Kidney epithelial cell (primary cell): Measurements from ENCODE around the gene ADAP1. TPM values are rescaled to one million over a fixed set of nuclear protein-coding genes. Genes with fewer than 3 reads are reported as not detected.

Experiments
- DNase-seq: peaks from one replicate; pipeline ENCODE4 v3.0.0-alpha.2; 2010; ENCODE audit warnings: low read depth
- H3K27me3 ChIP-seq: 2 replicates; pipeline ENCODE4 v1.6.0; 2011; ENCODE audit warnings: low read length; ENCODE audit not compliant: control insufficient read depth, insufficient read depth
- H3K36me3 ChIP-seq: 2 replicates; pipeline ENCODE4 v1.5.1; 2011; ENCODE audit warnings: low read length; ENCODE audit not compliant: control insufficient read depth, insufficient read depth
- H3K4me3 ChIP-seq: 2 replicates; pipeline ENCODE4 v1.5.1; 2011; ENCODE audit warnings: low read depth, mild to moderate bottlenecking, control low read depth, low read length
- CTCF ChIP-seq: IDR thresholded peaks from 2 replicates; pipeline ENCODE4 v1.5.1; 2011; ENCODE audit warnings: mild to moderate bottlenecking, moderate library complexity, low read length, control low read depth, inconsistent platforms; ENCODE audit not compliant: insufficient read depth, poor library complexity, severe bottlenecking
- total RNA-seq: library from RNA; depleted of rRNA; stranded (reverse); fragments of >200 nt; gene quantifications from 2 replicates; pipeline ENCODE4 v1.2.3, GENCODE V29; 2015

Gene ADAP1
- total RNA-seq, 1 donor from 2014 or later: 14.3 TPM

DNA sequence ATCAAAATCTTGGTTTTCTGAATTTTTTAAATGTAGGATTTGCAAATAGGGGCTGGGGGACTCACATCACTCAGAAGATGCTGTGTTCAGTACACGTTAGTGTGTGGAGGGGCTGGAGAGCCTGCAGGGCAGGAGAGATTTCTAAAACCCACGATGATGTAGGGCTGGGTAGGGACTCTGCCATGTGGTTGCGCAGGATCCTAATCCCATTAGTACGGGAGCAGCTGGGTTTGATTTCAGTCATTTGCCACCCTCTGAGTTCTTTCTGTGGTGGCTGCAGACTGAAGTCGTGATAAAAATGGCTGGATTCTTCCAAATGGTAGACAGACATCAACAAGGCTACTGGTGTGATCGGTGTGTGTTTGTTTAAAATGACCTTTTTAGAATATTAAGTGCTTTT is 92.3 kb downstream of the ADAP1 start:
- Histone ChIP-seq H3K4me3 (no peak overlapping the region), H3K36me3 (peaks cover 1% of the 10 kb centered on the region), H3K27me3 (no peaks in the 10 kb centered on the region)
- no peak for DNase-seq
- TF ChIP-seq CTCF: no peak

DNA sequence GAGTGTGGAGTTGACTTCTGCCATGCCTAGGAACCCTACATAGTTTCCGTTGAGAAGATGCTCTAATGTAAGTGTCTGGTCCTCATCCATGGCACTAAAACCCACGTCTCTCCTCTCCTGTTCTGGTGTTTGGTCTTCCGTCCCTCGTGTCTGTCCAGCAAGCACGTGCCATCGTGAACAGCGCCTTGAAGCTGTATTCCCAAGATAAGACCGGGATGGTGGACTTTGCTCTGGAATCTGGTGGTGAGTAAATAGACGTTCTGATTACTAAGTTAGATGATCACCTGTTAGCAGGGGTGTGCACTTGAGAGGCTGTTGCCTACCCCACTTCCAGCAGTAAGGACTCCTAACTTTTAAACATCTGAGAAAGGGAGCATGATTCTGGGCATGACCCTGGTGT is 93.3 kb downstream of the ADAP1 start:
- H3K4me3 ChIP-seq: no peak overlapping the region
- peaks cover 1% of the 10 kb centered on the region for H3K36me3 ChIP-seq
- TF ChIP-seq CTCF: no peak
- no peak for DNase-seq
- H3K27me3 ChIP-seq: no peaks in the 10 kb centered on the region

- Histone ChIP-seq H3K36me3 (peaks cover 1% of the 10 kb centered on the region), H3K4me3 (no peak overlapping the region), H3K27me3 (no peaks in the 10 kb centered on the region)
- no peak for DNase-seq
- TF ChIP-seq CTCF: no peak
Measured at GRCh38 chr7:860149-860548, 94.3 kb downstream of the ADAP1 start.

DNA sequence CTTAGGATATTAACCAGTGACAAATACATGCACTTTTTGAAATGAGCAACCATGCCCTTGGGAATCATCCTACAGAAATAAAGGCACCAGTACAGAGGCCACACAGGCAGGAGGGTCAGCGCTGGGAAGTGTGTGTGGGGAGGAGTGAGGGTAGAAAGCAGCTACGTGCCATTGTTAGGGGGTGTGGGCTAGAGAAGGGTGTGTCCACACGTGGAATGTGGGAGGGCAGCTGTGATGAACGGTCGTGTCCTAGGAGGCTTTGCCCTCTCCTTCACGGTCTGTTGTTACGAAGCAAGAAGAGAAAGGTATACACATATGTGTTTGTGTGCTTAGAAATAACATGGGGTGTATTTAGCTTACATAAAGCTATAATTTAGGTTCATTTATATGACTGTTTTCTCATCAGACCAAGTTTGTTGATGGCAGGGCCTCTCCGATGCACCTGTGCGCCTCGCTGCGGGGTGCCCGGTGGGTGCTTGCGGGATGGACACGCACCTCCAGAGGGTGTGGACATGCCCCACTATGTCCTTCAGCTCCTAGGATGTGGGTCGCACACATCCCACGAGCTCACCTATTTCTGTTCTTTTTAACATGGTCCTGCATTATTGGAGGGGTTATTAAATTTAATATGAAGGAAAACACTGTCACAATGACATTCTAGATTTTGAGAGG is 95.0 kb downstream of the ADAP1 start:
- no peak overlapping the region for H3K4me3 ChIP-seq
- H3K36me3 ChIP-seq: peaks cover 1% of the 10 kb centered on the region
- TF ChIP-seq CTCF: no peak
- no peaks in the 10 kb centered on the region for H3K27me3 ChIP-seq
- DNase-seq: no peak

DNA sequence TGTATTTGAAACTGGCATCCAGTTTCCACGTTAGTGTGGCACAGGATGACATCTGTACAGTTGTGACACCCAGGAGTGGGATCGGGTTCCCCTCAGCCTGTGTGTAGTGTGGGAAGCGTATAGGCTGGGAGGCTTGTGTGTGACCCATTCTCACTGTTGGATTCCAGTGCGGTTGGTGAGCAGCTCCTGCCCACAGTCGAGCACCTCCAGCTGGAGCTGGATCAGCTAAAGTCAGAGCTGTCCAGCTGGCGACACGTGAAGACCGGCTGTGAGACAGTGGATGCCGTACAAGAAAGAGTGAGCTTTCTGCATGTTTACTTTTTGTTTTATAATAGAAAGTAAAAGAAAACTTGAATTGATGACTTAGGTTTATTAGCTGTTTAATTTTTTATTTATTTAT is 96.8 kb downstream of the ADAP1 start:
- Histone ChIP-seq H3K27me3 (no peaks in the 10 kb centered on the region), H3K4me3 (no peak overlapping the region), H3K36me3 (peaks cover 3% of the 10 kb centered on the region)
- TF ChIP-seq CTCF: no peak
- DNase-seq: no peak
